Measurements from ENCODE around the gene KRT83.

Gene KRT83

GRCh38 chr12:52320784-52321400 is at the start of gene KRT83:
Gene KRT83 (minus strand): TSS chr12:52321398. CDS start chr12:52321335, 63 bp downstream.
- Mint-ChIP-seq H3K4me1 (no peaks in the 10 kb centered on the region), H3K27me3 (ENCODE audit: low read depth, poor library complexity) (peaks cover 8% of the 10 kb centered on the region), H3K36me3 (ENCODE audit: low read depth) (no peaks in the 10 kb centered on the region), H3K27ac (no peak within 1 kb of the TSS), H3K9me3 (no peaks in the 10 kb centered on the region), H3K4me3 (no peak within 1 kb of the TSS)
- TF ChIP-seq CTCF (IDR thresholded peaks at IDR 0.05): no peak
- no peak for DNase-seq

- Mint-ChIP-seq H3K27ac (no peak overlapping the region), H3K4me1 (peaks cover 16% of the 10 kb centered on the region), H3K36me3 (ENCODE audit: low read depth) (no peaks in the 10 kb centered on the region), H3K27me3 (ENCODE audit: low read depth, poor library complexity) (peaks cover 4% of the 10 kb centered on the region), H3K9me3 (no peaks in the 10 kb centered on the region), H3K4me3 (no peak overlapping the region)
- DNase-seq: no peak
- TF ChIP-seq CTCF (IDR thresholded peaks at IDR 0.05): no peak
Observed at GRCh38 chr12:52369809-52370208, 48.6 kb upstream of the KRT83 start.

- Mint-ChIP-seq H3K27me3 (ENCODE audit: low read depth, poor library complexity) (peaks cover 4% of the 10 kb centered on the region), H3K4me1 (peaks cover 16% of the 10 kb centered on the region), H3K27ac (no peak overlapping the region), H3K36me3 (ENCODE audit: low read depth) (no peaks in the 10 kb centered on the region), H3K4me3 (no peak overlapping the region), H3K9me3 (no peaks in the 10 kb centered on the region)
- TF ChIP-seq CTCF (IDR thresholded peaks at IDR 0.05): no peak
- no peak for DNase-seq
Observed at GRCh38 chr12:52369211-52369610, 48.0 kb upstream of the KRT83 start.

GRCh38 chr12:52368508-52368907 is 47.3 kb upstream of the KRT83 start:
- Mint-ChIP-seq H3K4me3 (no peak overlapping the region), H3K4me1 (peaks cover 16% of the 10 kb centered on the region), H3K36me3 (ENCODE audit: low read depth) (no peaks in the 10 kb centered on the region), H3K9me3 (no peaks in the 10 kb centered on the region), H3K27me3 (ENCODE audit: low read depth, poor library complexity) (peaks cover 4% of the 10 kb centered on the region), H3K27ac (no peak overlapping the region)
- no peak for DNase-seq
- TF ChIP-seq CTCF (IDR thresholded peaks at IDR 0.05): no peak

GRCh38 chr12:52367876-52368275 is 46.7 kb upstream of the KRT83 start:
- no peak overlapping the region for H3K4me3 Mint-ChIP-seq
- H3K4me1 Mint-ChIP-seq: peaks cover 16% of the 10 kb centered on the region
- no peak overlapping the region for H3K27ac Mint-ChIP-seq
- no peak for DNase-seq
- H3K36me3 Mint-ChIP-seq (ENCODE audit: low read depth): no peaks in the 10 kb centered on the region
- no peaks in the 10 kb centered on the region for H3K9me3 Mint-ChIP-seq
- no peak for TF ChIP-seq CTCF (IDR thresholded peaks at IDR 0.05)
- H3K27me3 Mint-ChIP-seq (ENCODE audit: low read depth, poor library complexity): peaks cover 4% of the 10 kb centered on the region

- H3K27me3 Mint-ChIP-seq (ENCODE audit: low read depth, poor library complexity): peaks cover 4% of the 10 kb centered on the region
- no peak for TF ChIP-seq CTCF (IDR thresholded peaks at IDR 0.05)
- H3K4me3 Mint-ChIP-seq: no peak within 1 kb of the TSS
- H3K4me1 Mint-ChIP-seq: peaks cover 16% of the 10 kb centered on the region
- no peak for DNase-seq
- no peak within 1 kb of the TSS for H3K27ac Mint-ChIP-seq
- H3K9me3 Mint-ChIP-seq: no peaks in the 10 kb centered on the region
- H3K36me3 Mint-ChIP-seq (ENCODE audit: low read depth): no peaks in the 10 kb centered on the region
Observed at GRCh38 chr12:52366738-52367485, 45.7 kb upstream of the KRT83 start, which contains the start of gene KRT85. Gene KRT85 (minus strand): TSS chr12:52367481. CDS start chr12:52367405, 76 bp downstream.

All from nephron progenitor cell (in vitro differentiated cells).